AG09309 (cell line): Measurements from ENCODE around the gene DENND10.
A peak's percentile ranks its signal among the peaks of the same experiment; 100 is the strongest.

Experiments used
- DNase-seq: peaks from one replicate; pipeline ENCODE4 v3.0.0-alpha.2; 2010; ENCODE audit warnings: low read depth
- H3K4me3 ChIP-seq: 2 replicates; pipeline ENCODE4 v1.5.1; 2011; ENCODE audit warnings: mild to moderate bottlenecking, low read depth, low read length, moderate library complexity; ENCODE audit not compliant: control insufficient read depth
- CTCF ChIP-seq: IDR thresholded peaks from 2 replicates; pipeline ENCODE4 v1.5.1; 2011; ENCODE audit warnings: mild to moderate bottlenecking, low read depth, low read length, inconsistent platforms; ENCODE audit not compliant: insufficient read depth, control insufficient read depth; ENCODE audit errors: missing control alignments

Gene DENND10

GRCh38 chr10:119120413-119120867 is 16.5 kb downstream of the DENND10 start:
- H3K4me3 ChIP-seq = no peak overlapping the region
- DNase-seq = peak; percentile 87
- TF ChIP-seq CTCF = no peak

GRCh38 chr10:119120875-119121274 is 17.0 kb downstream of the DENND10 start:
- no peak for DNase-seq
- no peak for TF ChIP-seq CTCF
- no peak overlapping the region for H3K4me3 ChIP-seq

- no peak for TF ChIP-seq CTCF
- no peak overlapping the region for H3K4me3 ChIP-seq
- DNase-seq = no peak
Measured at GRCh38 chr10:119125942-119126341, 22.0 kb downstream of the DENND10 start.

GRCh38 chr10:119129721-119130120 is 25.8 kb downstream of the DENND10 start:
- TF ChIP-seq CTCF = no peak
- DNase-seq = no peak
- no peak overlapping the region for H3K4me3 ChIP-seq

- no peak for TF ChIP-seq CTCF
- no peak overlapping the region for H3K4me3 ChIP-seq
- DNase-seq = no peak
Measured at GRCh38 chr10:119131512-119132240, 27.8 kb downstream of the DENND10 start.

- no peak for TF ChIP-seq CTCF
- no peak overlapping the region for H3K4me3 ChIP-seq
- no peak for DNase-seq
Measured at GRCh38 chr10:119132521-119133345, 28.8 kb downstream of the DENND10 start.
